ENCODE results near the gene TMEM88. TPM values are rescaled to one million over a fixed set of nuclear protein-coding genes. Genes with fewer than 3 reads are reported as not detected.
"Not testable (repeated sequence)": the region's sequence is repeated elsewhere in the genome, so short reads cannot be mapped to it uniquely, and the experiment has no call there.

TMEM88 gene
- polyA plus RNA-seq (ENCODE audit: insufficient read length in 4 of 4) = 10 to 100 TPM; 22.1 to 34.0 (median 28.5) TPM

GRCh38 chr17:7854851-7855659 is at the start of gene TMEM88:
Gene TMEM88, plus strand, starts transcription at chr17:7855066. Its CDS starts 9 bp downstream, at chr17:7855075.
- DNase-seq (ENCODE audit: low read depth in 4 of 4, low spot score in 2 of 4) = no peak

- DNase-seq (ENCODE audit: low read depth in 4 of 4, low spot score in 2 of 4) = no peak
Observed at GRCh38 chr17:7806587-7806986, 48.3 kb upstream of the TMEM88 start.

DNA sequence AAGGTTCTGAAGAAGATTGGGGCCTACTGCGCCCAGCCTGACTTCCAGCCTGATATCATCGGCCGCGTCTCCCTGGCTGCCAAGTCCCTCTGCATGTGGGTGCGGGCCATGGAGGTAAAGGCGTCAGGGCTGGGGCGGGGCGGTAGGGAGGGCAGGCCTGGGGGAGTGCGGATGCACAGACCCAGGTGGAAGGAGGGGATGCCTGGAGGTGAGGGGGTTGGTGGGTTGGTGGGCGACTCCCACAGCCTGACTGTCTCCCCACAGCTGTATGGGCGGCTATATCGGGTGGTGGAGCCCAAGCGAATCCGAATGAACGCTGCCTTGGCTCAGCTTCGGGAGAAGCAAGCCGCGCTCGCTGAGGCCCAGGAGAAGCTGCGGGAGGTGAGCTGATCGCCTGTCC is 47.7 kb upstream of the TMEM88 start:
- no peak for DNase-seq (ENCODE audit: low read depth in 4 of 4, low spot score in 2 of 4)

GRCh38 chr17:7809086-7809790 is 45.6 kb upstream of the TMEM88 start:
- DNase-seq (ENCODE audit: low read depth in 4 of 4, low spot score in 2 of 4) = no peak

GRCh38 chr17:7809791-7810343 is 45.0 kb upstream of the TMEM88 start:
- DNase-seq (ENCODE audit: low read depth in 4 of 4, low spot score in 2 of 4) = not testable (repeated sequence)

DNA sequence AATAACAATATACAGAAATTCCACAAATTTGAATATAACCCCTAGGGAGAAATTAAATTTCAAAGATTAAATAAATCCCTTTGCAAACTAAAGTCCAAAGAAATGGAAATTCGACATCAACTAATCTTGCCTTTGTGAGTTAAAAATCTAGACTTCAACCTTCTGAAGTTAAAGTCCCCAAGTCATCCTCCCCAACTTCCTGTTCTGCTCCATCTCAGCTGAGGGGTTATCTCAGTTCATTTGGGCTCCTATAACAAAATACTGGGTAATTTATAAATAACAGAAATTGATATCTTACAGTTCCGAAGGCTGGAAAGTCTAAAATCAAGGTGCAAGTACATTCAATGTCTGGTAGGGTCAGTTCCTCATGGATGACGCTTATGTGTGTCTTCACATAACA is 43.6 kb upstream of the TMEM88 start:
- no peak for DNase-seq (ENCODE audit: low read depth in 4 of 4, low spot score in 2 of 4)

- no peak for DNase-seq (ENCODE audit: low read depth in 4 of 4, low spot score in 2 of 4)
Observed at GRCh38 chr17:7814969-7815368, 39.9 kb upstream of the TMEM88 start.

DNA sequence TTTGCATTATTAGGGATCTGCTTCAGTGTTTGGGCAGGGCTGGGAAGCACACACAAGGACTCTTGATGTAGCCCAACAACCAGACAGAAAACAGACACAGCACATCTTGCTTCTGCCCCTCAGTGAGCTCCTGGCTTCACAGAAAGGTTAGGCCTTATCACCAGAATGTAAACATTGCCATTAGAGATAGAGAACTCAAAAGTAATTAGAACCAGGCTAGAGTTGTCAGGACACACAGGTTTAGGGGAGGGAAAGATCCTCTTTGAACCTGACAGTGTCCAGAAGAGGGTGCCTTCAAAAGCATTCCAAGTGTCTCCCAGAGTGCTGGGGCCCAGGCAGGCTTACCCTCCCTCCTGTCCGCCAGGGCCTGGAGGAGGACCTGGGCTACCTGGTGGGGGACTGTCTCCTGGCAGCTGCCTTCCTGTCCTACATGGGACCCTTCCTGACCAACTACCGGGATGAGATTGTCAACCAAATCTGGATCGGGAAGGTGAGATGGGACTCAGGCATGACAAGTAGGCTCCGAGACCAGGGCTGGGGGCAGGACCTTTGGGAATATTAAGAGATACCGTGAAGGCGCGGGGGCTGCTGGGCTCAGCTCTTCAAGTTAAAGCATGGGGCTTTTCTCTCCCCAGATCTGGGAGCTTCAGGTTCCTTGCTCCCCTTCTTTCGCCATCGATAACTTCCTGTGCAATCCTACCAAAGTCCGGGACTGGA is 37.8 kb upstream of the TMEM88 start:
- DNase-seq (ENCODE audit: low read depth in 4 of 4, low spot score in 2 of 4) = no peak

GRCh38 chr17:7817643-7817964 is 37.3 kb upstream of the TMEM88 start:
- no peak for DNase-seq (ENCODE audit: low read depth in 4 of 4, low spot score in 2 of 4)

GRCh38 chr17:7818026-7818425 is 36.8 kb upstream of the TMEM88 start:
- DNase-seq (ENCODE audit: low read depth in 4 of 4, low spot score in 2 of 4) = no peak

GRCh38 chr17:7818746-7819645 is 35.9 kb upstream of the TMEM88 start:
- DNase-seq (ENCODE audit: low read depth in 4 of 4, low spot score in 2 of 4) = no peak

- no peak for DNase-seq (ENCODE audit: low read depth in 4 of 4, low spot score in 2 of 4)
Observed at GRCh38 chr17:7820231-7820630, 34.6 kb upstream of the TMEM88 start.

- no peak for DNase-seq (ENCODE audit: low read depth in 4 of 4, low spot score in 2 of 4)
Observed at GRCh38 chr17:7822126-7822525, 32.7 kb upstream of the TMEM88 start.

DNA sequence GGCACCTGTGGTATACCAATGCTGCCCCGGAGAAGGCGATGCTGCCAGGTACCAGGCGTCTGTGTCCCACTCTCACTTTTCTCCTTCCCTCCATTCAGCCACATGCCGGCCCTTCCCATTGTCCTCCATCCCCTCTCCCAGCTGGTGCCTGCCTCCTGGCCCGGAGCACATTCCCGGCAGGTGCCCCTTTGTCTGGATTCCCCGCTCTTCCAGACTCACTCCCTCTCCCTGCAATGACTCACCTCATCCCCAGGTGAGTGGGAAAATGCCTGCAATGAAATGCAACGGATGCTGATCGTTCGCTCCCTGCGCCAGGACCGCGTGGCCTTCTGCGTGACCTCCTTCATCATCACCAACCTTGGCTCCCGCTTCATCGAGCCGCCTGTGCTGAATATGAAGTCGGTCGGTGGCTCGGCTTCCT is 31.3 kb upstream of the TMEM88 start:
- no peak for DNase-seq (ENCODE audit: low read depth in 4 of 4, low spot score in 2 of 4)

DNA sequence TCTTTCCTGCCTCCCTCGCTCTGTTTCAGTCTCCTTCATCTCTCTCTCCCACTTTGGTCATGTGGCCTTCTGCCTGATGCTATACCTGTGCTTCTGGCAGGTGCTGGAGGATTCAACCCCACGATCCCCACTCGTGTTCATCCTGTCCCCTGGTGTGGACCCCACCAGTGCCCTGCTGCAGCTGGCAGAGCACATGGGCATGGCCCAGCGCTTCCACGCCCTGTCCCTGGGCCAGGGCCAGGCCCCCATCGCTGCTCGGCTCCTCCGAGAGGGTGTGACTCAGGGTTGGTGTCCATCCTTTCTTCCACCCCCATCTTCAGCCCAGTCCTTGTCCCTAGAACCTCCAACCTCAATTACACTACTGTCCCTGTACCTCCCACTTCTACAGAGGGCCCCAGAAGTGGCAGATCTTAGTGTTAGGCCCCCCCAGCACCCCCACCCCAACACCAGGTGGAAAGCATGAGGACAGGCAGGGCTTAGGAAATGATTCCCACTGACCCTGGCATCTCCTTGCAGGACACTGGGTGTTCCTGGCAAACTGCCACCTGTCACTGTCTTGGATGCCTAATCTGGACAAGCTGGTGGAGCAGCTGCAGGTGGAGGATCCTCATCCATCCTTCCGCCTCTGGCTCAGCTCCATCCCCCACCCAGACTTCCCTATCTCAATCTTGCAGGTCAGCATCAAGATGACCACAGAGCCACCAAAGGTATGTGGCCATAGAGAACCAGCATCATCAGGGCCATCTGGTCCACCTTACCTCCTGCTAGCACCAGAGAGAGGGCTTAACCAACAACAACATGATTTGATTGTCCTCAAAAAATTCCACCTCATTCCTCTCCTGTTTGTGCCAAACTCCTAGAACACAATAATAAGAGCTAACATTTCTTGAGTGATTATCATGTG is 30.6 kb upstream of the TMEM88 start:
- no peak for DNase-seq (ENCODE audit: low read depth in 4 of 4, low spot score in 2 of 4)

DNA sequence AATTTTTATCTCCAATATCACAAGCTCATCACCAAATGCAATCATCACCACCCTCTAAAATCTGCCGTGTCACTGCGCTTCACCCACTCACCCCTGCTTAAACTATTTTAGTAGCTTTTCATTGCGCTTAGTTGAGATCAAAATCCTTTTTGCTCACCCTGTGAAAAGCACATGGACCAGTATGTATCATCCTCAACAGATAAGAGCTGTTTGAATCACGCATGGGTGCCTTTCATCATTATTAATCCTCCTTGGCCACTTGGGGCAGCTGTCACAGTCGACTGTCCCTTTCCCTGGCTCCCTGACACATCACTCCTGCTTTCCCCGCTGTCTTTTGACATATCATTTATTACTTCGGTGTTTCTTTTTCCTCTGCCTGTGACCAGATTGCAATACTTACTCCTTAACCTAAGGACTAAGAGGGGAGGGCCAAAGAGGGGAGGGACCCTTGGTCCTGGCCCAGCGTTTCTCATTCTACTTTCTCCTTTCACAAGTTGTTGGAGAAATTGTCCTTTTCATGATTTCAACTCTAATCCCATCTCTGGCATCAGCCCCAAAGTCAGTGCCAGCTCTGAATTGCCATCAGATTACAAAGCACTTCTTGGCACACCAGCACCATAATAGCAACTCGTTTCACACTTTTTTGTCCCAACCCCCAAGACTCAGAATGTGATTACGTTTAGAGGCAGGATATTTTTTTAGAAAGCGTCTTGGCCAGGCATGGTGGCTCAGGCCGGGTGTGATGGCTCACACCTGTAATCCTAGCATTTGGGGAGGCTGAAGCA is 29.5 kb upstream of the TMEM88 start:
- DNase-seq (ENCODE audit: low read depth in 4 of 4, low spot score in 2 of 4) = no peak

DNA sequence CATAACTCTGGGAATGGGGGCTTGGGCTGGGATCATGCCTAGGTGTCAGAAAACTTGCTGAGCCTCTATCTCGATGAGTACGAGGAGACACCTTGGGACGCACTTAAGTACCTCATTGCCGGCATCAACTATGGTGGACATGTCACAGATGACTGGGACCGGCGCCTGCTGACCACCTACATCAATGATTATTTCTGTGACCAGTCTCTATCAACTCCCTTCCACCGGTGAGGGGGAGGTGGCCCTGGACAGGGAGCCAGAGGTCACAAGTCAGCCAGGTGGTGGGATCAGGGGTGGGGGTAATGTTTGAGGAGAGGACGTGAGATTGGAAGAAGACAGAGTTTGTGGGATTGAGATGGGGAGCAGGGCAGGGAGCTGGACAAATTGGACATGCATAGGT is 24.2 kb upstream of the TMEM88 start:
- DNase-seq (ENCODE audit: low read depth in 4 of 4, low spot score in 2 of 4) = no peak

DNA sequence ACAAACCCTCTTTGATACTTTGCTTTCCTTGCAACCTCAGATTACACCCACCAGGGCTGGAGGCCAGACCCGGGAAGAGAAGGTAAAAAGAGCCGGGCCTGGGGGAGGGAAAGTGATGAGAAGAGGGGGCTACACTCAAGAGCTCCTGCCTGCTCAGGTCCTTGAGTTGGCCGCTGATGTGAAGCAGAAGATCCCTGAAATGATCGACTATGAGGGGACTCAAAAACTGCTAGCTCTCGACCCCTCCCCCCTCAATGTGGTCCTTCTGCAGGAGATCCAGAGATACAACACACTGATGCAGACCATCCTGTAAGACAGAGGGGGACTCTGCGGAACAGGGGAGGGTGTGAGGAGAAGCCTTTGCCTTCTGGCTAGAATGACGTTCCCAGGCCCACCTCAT is 23.6 kb upstream of the TMEM88 start:
- no peak for DNase-seq (ENCODE audit: low read depth in 4 of 4, low spot score in 2 of 4)

Measured in left renal cortex interstitium (tissue), 4 donors.